Stimulated activated naive CD4-positive, alpha-beta T cell treated with Interleukin-2 at 50 U/mL for 16 hours (primary cell): ENCODE results near the gene GNAL.

Source experiments
- DNase-seq: peaks from one replicate; lab custom pipeline; 2025; lab: John Stamatoyannopoulos, UW

The GNAL gene

GRCh38 chr18:11808001-11808855 is 119.2 kb downstream of the GNAL start:
- no peak for DNase-seq

GRCh38 chr18:11809895-11810294 is 120.8 kb downstream of the GNAL start:
- no peak for DNase-seq

DNA sequence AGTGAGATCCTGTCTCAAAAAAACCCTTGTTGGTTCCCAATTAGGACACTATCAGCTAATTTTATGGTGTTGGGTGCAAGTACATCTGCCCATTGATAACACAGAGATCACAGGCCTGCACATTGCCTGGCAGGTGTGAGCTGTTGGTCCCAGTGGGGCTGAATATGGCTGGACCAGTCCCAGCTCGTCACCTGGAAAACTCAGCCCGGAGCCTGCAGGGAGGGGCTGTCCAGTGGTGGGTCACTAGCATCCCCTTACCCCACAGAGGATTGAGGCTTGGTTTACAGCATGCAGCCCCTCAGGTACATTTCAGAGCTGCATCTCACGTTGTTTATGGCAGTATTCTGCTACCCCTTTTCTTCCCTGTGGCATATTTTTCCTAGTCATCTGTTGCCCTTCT is 121.3 kb downstream of the GNAL start:
- DNase-seq: no peak

DNA sequence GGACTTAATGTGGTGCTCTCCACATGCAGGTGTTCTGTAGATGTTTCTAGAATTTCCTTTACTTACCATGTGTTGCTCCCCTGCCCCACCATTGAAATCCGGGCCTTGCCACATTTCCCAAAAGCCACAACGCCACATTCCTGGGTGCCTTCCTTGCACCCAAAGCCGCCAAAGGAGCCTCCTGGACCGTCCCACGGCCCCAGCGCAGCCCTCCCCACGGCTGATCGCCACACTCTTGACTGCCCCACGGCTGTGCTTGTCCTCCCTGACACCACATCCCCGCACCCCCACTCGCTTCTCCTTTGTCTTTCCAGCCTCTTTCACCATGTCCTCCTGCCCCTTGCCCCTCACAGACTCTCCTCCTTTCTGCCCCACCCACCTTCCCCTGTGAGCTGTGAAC is 121.9 kb downstream of the GNAL start:
- DNase-seq: no peak

- DNase-seq: no peak
Measured at GRCh38 chr18:11817229-11817628, 128.2 kb downstream of the GNAL start.

DNA sequence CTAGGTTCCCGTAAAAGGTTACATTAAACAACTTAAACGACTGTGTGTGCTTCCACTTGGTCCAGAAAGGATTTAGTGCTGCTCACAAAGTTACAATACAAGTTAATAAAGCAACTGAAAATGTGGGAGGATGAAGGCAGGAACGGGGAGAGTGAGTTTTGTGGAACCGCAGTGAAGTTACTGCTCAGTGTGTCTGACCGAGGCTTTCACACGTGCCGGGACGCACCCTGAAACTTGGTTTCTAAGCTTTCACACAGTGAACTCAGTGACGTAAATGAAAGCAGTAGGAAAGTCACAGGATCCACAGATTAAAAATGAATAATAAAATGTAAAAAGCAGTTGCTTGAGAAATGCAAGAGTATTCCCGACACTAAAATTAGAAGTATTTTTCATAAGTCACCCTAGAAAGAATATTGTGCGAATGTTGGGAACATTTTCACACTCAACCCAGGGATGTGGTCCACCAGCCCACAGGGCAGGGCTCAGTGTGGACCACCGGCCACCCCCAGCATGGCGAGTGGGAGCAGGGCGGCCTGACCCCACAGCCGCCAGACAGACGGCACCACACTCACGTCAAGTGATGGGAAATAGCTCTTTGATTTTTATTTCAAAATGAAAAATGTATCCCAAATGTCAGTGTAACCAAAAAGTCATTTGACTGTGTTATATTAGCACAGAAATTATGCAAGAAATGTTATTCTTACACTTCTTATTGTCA is 129.6 kb downstream of the GNAL start:
- no peak for DNase-seq

DNA sequence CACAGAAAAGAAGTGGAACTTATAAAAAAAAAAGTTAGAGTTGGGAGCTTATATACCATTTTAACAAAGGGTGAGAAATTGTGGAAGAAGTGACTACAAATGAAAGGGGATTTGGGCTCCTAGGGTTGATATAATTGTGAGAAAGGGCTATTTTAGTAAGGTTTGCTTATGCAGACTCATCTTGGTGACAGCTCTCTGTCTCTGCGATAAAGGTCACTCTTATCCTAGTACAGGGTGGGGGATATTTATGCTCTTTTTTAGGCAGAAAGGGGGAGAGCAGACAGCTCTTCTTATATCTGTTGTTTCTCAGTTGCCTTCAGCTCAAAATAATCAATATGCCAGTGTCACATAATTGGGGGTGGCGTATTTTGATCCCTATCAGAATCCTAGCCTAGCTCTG is 130.9 kb downstream of the GNAL start:
- DNase-seq: no peak

GRCh38 chr18:11820697-11821096 is 131.6 kb downstream of the GNAL start:
- DNase-seq: no peak

- no peak for DNase-seq
Measured at GRCh38 chr18:11821208-11821607, 132.1 kb downstream of the GNAL start.

DNA sequence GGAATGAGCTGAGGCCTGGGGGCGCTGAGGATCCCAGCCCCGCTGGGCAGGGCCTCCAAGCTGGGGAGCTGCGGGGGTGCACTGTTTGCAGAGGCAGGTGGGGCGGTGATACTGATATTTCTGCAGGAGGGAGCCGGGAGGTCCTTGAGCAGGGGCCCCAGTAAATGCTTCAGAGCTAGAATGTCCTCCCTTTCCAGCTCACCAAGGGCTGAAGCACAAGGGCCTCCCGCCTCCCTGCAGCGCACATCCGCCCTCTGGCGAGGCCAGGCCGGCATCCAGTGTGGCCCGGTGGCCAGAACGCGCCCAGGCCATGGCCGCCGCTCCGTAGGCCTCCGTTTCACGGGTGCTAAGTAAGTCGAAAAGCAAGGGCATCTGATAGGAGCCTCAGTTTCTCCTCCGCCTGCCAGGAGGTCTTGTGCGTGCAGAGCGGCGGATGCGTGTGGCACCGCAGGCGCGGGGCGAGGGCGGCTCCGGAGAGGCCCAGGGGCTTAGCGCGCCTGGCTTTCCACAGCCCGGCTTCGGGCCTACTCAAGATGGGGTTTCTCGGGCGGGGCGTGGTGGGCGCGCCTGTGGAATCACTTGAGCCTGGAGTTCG is 132.7 kb downstream of the GNAL start:
- no peak for DNase-seq

DNA sequence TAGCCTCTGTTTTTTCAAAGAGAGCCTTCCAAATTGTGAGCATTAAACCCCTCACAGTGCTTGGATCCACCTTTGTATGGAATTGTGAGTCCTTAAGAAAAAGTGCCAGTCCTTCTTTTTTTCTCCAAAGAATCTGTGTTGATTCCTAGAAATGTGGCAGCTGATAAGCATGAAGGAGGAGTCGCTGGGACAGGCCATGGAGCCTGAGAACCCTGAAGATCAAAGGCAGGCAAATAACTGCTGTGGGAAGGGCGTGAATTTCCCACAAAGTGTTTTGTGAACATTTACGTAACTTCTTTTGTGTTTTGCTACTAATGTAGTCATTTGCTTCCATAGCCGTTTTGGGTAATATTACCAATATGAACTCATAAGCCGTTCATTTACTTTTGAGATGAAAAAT is 134.5 kb downstream of the GNAL start:
- no peak for DNase-seq

GRCh38 chr18:11826836-11827235 is 137.8 kb downstream of the GNAL start:
- no peak for DNase-seq

DNA sequence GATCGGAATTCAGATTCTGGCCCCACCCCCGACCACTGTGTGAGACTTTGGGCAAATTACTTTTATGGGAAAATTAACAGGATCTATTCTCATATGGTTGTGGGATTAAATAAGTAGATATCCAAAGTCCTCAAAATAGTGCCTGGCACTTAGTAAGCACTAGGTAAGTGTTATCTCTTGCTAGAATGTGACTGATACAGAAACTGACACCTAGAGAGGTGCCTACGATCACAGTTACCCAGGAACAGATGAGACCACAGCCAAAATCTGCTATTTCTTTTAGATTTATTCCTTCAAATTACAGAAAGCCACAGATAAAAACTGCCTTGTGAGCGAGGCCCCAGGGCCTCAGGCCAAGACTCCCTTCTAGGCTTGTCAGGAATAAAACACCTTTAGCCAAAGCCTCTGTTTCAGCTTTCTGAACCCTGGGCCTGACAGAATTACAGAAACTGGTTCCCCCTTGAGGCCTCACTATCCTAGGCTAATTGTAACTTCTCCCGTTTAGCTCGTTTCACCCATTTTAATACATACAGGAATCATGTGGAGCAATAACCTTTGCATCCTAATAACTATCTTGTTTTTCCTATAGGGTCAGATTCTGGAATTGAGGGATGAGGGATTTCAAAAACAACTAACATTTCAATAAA is 139.8 kb downstream of the GNAL start:
- DNase-seq: no peak

DNA sequence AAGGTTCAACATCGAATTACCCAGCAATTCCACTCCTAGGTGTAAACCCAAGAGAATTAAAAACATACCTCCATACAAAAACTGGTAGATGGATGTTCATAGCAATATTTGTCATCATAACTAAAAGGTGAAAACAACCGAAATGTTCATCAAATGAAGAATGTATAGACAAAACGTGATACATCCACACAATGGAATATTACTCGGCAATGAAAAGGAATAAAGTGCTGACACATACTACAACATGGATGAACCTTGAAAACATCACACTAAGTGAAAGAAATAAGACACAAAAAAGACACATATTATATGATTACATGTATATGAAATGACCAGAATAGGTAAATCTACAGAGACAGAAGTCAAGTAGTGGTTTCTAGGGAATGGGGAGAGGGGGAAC is 141.5 kb downstream of the GNAL start:
- DNase-seq: no peak

DNA sequence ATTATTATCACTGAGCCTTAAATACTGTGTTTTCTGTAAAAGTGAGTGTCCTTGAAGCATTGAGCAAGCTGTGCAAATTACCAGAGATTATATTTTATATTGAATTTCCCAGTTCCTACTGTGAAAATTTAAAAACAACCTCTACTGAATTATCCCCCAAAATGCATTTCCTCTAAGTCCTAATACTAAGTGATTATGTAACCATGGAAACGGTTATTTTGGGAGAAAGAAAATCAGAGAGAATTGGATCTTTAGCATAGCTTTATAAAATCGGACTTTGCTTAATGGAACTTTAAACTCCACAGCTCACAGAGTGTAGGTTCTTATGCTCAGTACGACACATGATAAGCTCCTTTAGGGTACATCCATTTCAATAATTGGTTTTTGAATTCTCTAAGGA is 142.9 kb downstream of the GNAL start:
- no peak for DNase-seq

GRCh38 chr18:11834772-11835171 is 145.7 kb downstream of the GNAL start:
- no peak for DNase-seq

DNA sequence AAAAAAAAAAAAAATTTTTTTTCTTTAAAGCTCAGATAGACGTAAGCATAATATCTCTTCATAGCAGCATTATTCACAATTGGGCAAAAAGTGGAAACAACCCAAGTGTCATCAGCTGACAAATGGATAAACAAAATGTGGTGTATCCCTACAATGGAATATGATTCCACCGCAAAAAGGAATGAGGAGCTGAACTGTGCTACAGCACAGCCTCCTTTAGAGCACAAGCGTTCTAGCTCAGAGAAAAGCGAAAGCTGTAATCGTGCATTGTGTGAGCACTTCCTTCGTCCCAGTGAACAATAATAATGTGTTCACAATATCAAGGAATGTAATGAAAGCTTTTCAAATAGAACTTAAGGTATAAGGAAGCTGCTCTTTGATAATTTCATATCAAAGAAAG is 150.5 kb downstream of the GNAL start:
- DNase-seq: no peak

GRCh38 chr18:11840493-11840892 is 151.4 kb downstream of the GNAL start:
- DNase-seq: no peak

DNA sequence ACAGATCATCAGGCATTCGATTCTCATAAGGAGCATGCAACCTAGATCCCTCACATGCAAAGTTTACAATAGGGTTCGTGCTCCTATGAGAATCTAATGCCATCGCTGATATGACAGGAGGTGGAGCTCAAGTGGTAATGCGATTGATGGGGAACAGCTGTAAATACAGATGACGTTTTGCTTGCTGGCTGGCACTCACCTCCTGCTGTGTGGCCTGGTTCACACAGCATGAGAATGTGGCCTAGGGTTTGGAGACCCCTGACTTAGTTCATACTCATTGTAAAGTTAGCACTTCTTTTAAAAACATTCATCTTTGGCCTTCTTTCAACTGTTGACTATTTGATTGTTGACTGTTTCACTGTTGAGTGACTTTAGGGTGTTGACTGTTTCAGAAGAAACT is 153.5 kb downstream of the GNAL start:
- DNase-seq: no peak

- DNase-seq: no peak
Measured at GRCh38 chr18:11844436-11844835, 155.4 kb downstream of the GNAL start.

GRCh38 chr18:11845654-11846053 is 156.6 kb downstream of the GNAL start:
- no peak for DNase-seq

GRCh38 chr18:11847811-11848210 is 158.7 kb downstream of the GNAL start:
- no peak for DNase-seq

GRCh38 chr18:11849279-11849678 is 160.2 kb downstream of the GNAL start:
- DNase-seq: no peak
